Measurements from ENCODE around the gene CFAP97D2.
"Not testable (repeated sequence)": the region's sequence is repeated elsewhere in the genome, so short reads cannot be mapped to it uniquely, and the experiment has no call there.

Gene CFAP97D2

GRCh38 chr13:114158869-114159666 lies 20.0 kb upstream of the CFAP97D2 start:
- DNase-seq, result not testable (repeated sequence)

- no peak for DNase-seq
Measured at GRCh38 chr13:114161028-114161556, 18.0 kb upstream of the CFAP97D2 start.

GRCh38 chr13:114161644-114162532 lies 17.2 kb upstream of the CFAP97D2 start:
- no peak for DNase-seq

GRCh38 chr13:114162533-114162922 lies 16.5 kb upstream of the CFAP97D2 start:
- DNase-seq, result no peak

GRCh38 chr13:114164053-114164452 lies 15.0 kb upstream of the CFAP97D2 start:
- no peak for DNase-seq

GRCh38 chr13:114164681-114165429 lies 14.2 kb upstream of the CFAP97D2 start:
- no peak for DNase-seq

- no peak for DNase-seq
Measured at GRCh38 chr13:114166381-114167131, 12.5 kb upstream of the CFAP97D2 start.

GRCh38 chr13:114167426-114167825 lies 11.6 kb upstream of the CFAP97D2 start:
- no peak for DNase-seq

GRCh38 chr13:114167885-114168284 lies 11.2 kb upstream of the CFAP97D2 start:
- no peak for DNase-seq

- no peak for DNase-seq
Measured at GRCh38 chr13:114173272-114173671, 5.8 kb upstream of the CFAP97D2 start.

GRCh38 chr13:114173745-114174144 lies 5.3 kb upstream of the CFAP97D2 start:
- DNase-seq, result no peak

- no peak for DNase-seq
Measured at GRCh38 chr13:114174529-114174961, 4.5 kb upstream of the CFAP97D2 start.

- DNase-seq, result not testable (repeated sequence)
Measured at GRCh38 chr13:114176359-114176902, 2.6 kb upstream of the CFAP97D2 start.

GRCh38 chr13:114177245-114178010 lies 1.6 kb upstream of the CFAP97D2 start:
- no peak for DNase-seq

GRCh38 chr13:114185182-114185971 lies 6.3 kb downstream of the CFAP97D2 start:
- no peak for DNase-seq

- DNase-seq, result no peak
Measured at GRCh38 chr13:114194853-114195252, 15.8 kb downstream of the CFAP97D2 start.

- DNase-seq, result no peak
Measured at GRCh38 chr13:114196629-114197028, 17.6 kb downstream of the CFAP97D2 start.

- no peak for DNase-seq
Measured at GRCh38 chr13:114198556-114198955, 19.5 kb downstream of the CFAP97D2 start.

GRCh38 chr13:114199526-114199925 lies 20.5 kb downstream of the CFAP97D2 start:
- not testable (repeated sequence) for DNase-seq

- no peak for DNase-seq
Measured at GRCh38 chr13:114199954-114200353, 20.9 kb downstream of the CFAP97D2 start.
